Liver (tissue), 9 donors: ENCODE measurements around the gene SCGB2B2. TPM values are rescaled to one million over a fixed set of nuclear protein-coding genes. Genes with fewer than 3 reads are reported as not detected.
"Not testable (repeated sequence)": the region's sequence is repeated elsewhere in the genome, so short reads cannot be mapped to it uniquely, and the experiment has no call there.

Source experiments
- DNase-seq: peaks from one replicate; pipeline ENCODE4 v3.0.0-alpha.2; 2017; ENCODE audit warnings: low spot score
- H3K27ac ChIP-seq, 2 donors: one replicate each; pipeline ENCODE4 v1.7.0; 2013; ENCODE audit warnings: inconsistent platforms in 2 of 2, low read length in 2 of 2, control low read depth in 1 of 2, low read depth in 1 of 2, mild to moderate bottlenecking in 1 of 2
- H3K27me3 ChIP-seq, 4 donors: one replicate each; pipeline versions ENCODE4 v1.6.1 to v1.7.0; 2013; ENCODE audit warnings: low read length in 3 of 4, inconsistent platforms in 1 of 4, mild to moderate bottlenecking in 1 of 4, moderate library complexity in 1 of 4; ENCODE audit not compliant: control insufficient read depth in 4 of 4, insufficient read depth in 4 of 4
- H3K36me3 ChIP-seq, 4 donors: one replicate each; pipeline versions ENCODE4 v1.6.1 to v1.7.0; 2013; ENCODE audit warnings: low read length in 3 of 4, mild to moderate bottlenecking in 3 of 4, low read depth in 1 of 4, moderate library complexity in 1 of 4; ENCODE audit not compliant: control insufficient read depth in 4 of 4, insufficient read depth in 3 of 4
- H3K4me1 ChIP-seq, 4 donors: one replicate each; pipeline versions ENCODE4 v1.6.1 to v1.7.0; 2013; ENCODE audit warnings: low read length in 3 of 4, mild to moderate bottlenecking in 3 of 4, moderate library complexity in 1 of 4; ENCODE audit not compliant: control insufficient read depth in 4 of 4, insufficient read depth in 4 of 4
- H3K4me3 ChIP-seq, 3 donors: one replicate each; pipeline versions ENCODE4 v1.6.1 to v1.7.0; 2013; ENCODE audit warnings: low read length in 3 of 3, control low read depth in 1 of 3, low read depth in 1 of 3, mild to moderate bottlenecking in 1 of 3
- H3K9ac ChIP-seq, 2 donors: one replicate each; pipeline ENCODE4 v1.7.0; 2013; ENCODE audit warnings: low read length in 2 of 2, mild to moderate bottlenecking in 2 of 2, moderate library complexity in 2 of 2, control low read depth in 1 of 2, low read depth in 1 of 2
- H3K9me3 ChIP-seq, 4 donors: one replicate each; pipeline versions ENCODE4 v1.6.1 to v1.7.0; 2013; ENCODE audit warnings: low read length in 3 of 4; ENCODE audit not compliant: control insufficient read depth in 4 of 4
- CTCF ChIP-seq: fragments of 150-350 bp; IDR thresholded peaks from 2 replicates; pipeline ENCODE4 v1.5.1; 2017; ENCODE audit warnings: improper control_type of control experiment, low read depth, low read length; ENCODE audit not compliant: missing input control
- EGR1 ChIP-seq, 2 donors: IDR thresholded peaks; 2 replicates each; pipeline ENCODE4 v1.6.1; 2016 to 2018; ENCODE audit warnings: antibody characterized with exemption in 2 of 2, low read depth in 2 of 2
- FOXA1 ChIP-seq: IDR thresholded peaks from 2 replicates; pipeline ENCODE4 v1.6.1; 2016; ENCODE audit warnings: antibody characterized with exemption
- FOXA2 ChIP-seq: IDR thresholded peaks from 2 replicates; pipeline ENCODE4 v1.6.1; 2016; ENCODE audit warnings: antibody characterized with exemption
- GABPA ChIP-seq, 2 donors: IDR thresholded peaks in 1 of 2; conservative IDR thresholded peaks in 1 of 2; 2 replicates each; pipeline ENCODE4 v1.6.1; 2016; ENCODE audit warnings: antibody characterized with exemption in 2 of 2, mild to moderate bottlenecking in 1 of 2, moderate library complexity in 1 of 2
- HNF4A ChIP-seq, 2 donors: conservative IDR thresholded peaks; 2 replicates each; pipeline ENCODE4 v1.6.1; 2016; ENCODE audit warnings: antibody characterized with exemption in 2 of 2, mild to moderate bottlenecking in 2 of 2
- HNF4G ChIP-seq: IDR thresholded peaks from 2 replicates; pipeline ENCODE4 v1.6.1; 2016; ENCODE audit warnings: antibody characterized with exemption
- JUND ChIP-seq, 2 donors: IDR thresholded peaks; 2 replicates each; pipeline ENCODE4 v1.6.1; 2016; ENCODE audit warnings: antibody characterized with exemption in 2 of 2
- MAX ChIP-seq: IDR thresholded peaks from 2 replicates; pipeline ENCODE4 v1.6.1; 2016; ENCODE audit warnings: antibody characterized with exemption
- NR2F2 ChIP-seq: IDR thresholded peaks from 2 replicates; pipeline ENCODE4 v1.6.1; 2016; ENCODE audit warnings: antibody characterized with exemption
- RAD21 ChIP-seq, 2 donors: IDR thresholded peaks; 2 replicates each; pipeline ENCODE4 v1.6.1; 2016; ENCODE audit warnings: antibody characterized with exemption in 2 of 2, mild to moderate bottlenecking in 2 of 2
- REST ChIP-seq: IDR thresholded peaks from 2 replicates; pipeline ENCODE4 v1.6.1; 2016; ENCODE audit warnings: antibody characterized with exemption, mild to moderate bottlenecking
- RXRA ChIP-seq, 2 donors: IDR thresholded peaks; 2 replicates each; pipeline ENCODE4 v1.6.1; 2017 to 2018; ENCODE audit warnings: antibody characterized with exemption in 2 of 2, mild to moderate bottlenecking in 1 of 2
- SP1 ChIP-seq: IDR thresholded peaks from 2 replicates; pipeline ENCODE4 v1.6.1; 2018; ENCODE audit warnings: antibody characterized with exemption, mild to moderate bottlenecking
- TAF1 ChIP-seq: conservative IDR thresholded peaks from 2 replicates; pipeline ENCODE4 v1.6.1; 2016; ENCODE audit warnings: antibody characterized with exemption, mild to moderate bottlenecking
- YY1 ChIP-seq: IDR thresholded peaks from 2 replicates; pipeline ENCODE4 v1.6.1; 2016; ENCODE audit warnings: antibody characterized with exemption, mild to moderate bottlenecking
- WGBS: extraction: QIAGEN DNeasy Blood & Tissue Kit; methylation state at CpG from one replicate; pipeline ENCODE4 v1.1.7; 2013; 5-methylcytosine and 5-hydroxymethylcytosine counted together
- polyA plus RNA-seq, 2 donors: library from polyadenylated mRNA; stranded (reverse) in 1 of 2; unstranded in 1 of 2; fragments of 200-250 nt in 1 of 2; fragments of >200 nt in 1 of 2; fragmentation: Nextera tagmentation in 1 of 2; extraction: Ambion mirVana in 1 of 2; gene quantifications; one replicate each; pipeline versions ENCODE4 v1.2.1 to v1.2.3, GENCODE V29; 2013 to 2015
- total RNA-seq, 2 donors: library from RNA; depleted of rRNA; stranded (reverse); fragments of >200 nt; gene quantifications; one replicate each; pipeline ENCODE4 v1.2.3, GENCODE V29; 2014
- TF ChIP-seq, protein P1 (sequence below): IDR thresholded peaks from 2 replicates; pipeline ENCODE4 v1.6.1; 2016; ENCODE audit warnings: antibody characterized with exemption
- TF ChIP-seq, protein P2 (sequence below): IDR thresholded peaks from 2 replicates; pipeline ENCODE4 v1.6.1; 2016; ENCODE audit warnings: antibody characterized with exemption
- donor health status: healthy.
- donor health status: healthy.
- donor health status: healthy.
- donor health status: healthy.
- donor health status: healthy.

Gene SCGB2B2
- total and polyA plus RNA-seq, 4 donors = 0.09 to 0.50 (median 0.25) TPM; not detected in 1

DNA sequence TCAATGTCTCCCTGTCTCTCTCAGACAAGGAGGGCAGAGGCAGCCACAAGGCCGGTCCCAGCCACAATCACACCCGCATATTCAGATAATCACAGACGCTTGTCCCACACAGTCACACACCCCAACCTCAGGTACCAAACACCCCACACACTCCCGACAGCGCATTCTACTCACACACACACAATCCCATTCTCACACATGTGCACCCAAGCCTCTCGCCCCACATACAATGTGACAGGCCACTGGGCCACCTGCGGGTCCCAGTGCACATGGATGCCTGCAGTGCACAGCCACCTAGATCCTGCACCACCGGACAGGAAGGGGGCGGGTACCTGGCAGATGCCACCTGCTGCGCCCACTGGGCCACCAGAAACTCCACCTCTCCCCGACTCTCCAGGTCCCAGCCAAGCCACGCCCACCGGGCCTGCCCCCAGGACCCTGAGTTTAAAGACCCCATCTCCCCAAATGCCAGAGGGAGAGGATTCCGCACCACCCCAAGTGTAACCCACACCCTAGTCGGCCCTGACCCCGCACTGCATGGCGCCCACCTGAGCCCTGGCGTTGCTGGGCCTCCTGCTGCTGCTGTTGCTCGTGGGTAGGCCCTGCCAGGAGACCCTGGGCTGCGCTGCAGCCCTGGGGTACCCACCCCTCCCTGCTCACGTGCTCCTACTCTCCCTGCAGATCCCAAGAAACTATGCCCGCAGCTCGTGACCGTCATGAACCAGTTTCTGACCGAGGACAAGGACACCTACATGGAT, 10.6 kb downstream of the SCGB2B2 start:
- no peak overlapping the region for H3K9ac ChIP-seq

DNA sequence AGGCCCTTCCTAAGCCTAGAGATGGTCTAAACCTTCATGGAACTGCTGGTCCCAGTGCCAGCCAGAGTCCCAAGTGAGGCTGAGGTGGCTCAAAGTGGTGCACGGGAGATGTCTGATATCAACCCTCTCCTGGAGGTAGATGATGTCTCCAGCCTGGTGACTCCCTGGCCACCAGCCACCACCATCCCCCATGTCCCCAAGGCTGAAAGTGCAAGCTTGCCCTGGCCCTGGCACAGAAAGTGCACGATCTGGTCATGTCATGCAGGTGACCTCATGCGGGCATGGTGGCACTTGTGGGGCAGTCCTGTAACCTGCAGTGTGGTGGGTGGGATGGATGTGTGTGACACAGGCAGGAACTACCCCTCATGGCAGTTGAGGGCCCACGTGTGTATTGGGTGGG, 11.7 kb downstream of the SCGB2B2 start:
- H3K4me1 ChIP-seq = peaks cover 7 to 65% (median 47%) of the 10 kb centered on the region in 4 donors
- not testable (repeated sequence) for H3K4me3 ChIP-seq, DNase-seq, H3K9me3 ChIP-seq, H3K36me3 ChIP-seq, H3K27ac ChIP-seq, H3K9ac ChIP-seq, H3K27me3 ChIP-seq
- 48% methylated on average over 4 of the region's 4 CpGs for WGBS

More for the DNA sequence above, 10.6 kb downstream of the SCGB2B2 start:
- Histone ChIP-seq H3K36me3 (no peaks in the 10 kb centered on the region), H3K27ac (peak overlapping the region in 1 of 2 donors; percentile 93), H3K4me1 (peaks cover 7 to 62% (median 46%) of the 10 kb centered on the region in 4 donors), H3K4me3 (no peak overlapping the region), H3K9me3 (no peaks in the 10 kb centered on the region), H3K27me3 (no peaks in the 10 kb centered on the region)
- 96% methylated on average over 25 of the region's 25 CpGs for WGBS
- DNase-seq = no peak
- TF ChIP-seq SP1 = no peak
- no peak for TF ChIP-seq CTCF
- TF ChIP-seq MAX = no peak
- no peak for TF ChIP-seq HNF4G
- no peak for TF ChIP-seq FOXA2
- no peak for TF ChIP-seq TAF1
- TF ChIP-seq RXRA (IDR thresholded peaks at IDR 0.05) = no peak
- TF ChIP-seq NR2F2 = no peak
- TF ChIP-seq, protein P1, sequence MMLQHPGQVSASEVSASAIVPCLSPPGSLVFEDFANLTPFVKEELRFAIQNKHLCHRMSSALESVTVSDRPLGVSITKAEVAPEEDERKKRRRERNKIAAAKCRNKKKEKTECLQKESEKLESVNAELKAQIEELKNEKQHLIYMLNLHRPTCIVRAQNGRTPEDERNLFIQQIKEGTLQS = no peak
- TF ChIP-seq, protein P2, sequence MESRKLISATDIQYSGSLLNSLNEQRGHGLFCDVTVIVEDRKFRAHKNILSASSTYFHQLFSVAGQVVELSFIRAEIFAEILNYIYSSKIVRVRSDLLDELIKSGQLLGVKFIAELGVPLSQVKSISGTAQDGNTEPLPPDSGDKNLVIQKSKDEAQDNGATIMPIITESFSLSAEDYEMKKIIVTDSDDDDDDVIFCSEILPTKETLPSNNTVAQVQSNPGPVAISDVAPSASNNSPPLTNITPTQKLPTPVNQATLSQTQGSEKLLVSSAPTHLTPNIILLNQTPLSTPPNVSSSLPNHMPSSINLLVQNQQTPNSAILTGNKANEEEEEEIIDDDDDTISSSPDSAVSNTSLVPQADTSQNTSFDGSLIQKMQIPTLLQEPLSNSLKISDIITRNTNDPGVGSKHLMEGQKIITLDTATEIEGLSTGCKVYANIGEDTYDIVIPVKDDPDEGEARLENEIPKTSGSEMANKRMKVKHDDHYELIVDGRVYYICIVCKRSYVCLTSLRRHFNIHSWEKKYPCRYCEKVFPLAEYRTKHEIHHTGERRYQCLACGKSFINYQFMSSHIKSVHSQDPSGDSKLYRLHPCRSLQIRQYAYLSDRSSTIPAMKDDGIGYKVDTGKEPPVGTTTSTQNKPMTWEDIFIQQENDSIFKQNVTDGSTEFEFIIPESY = no peak
- TF ChIP-seq REST = no peak
- no peak for TF ChIP-seq EGR1 (IDR thresholded peaks at IDR 0.05; ENCODE audit: low read depth in 2 of 2)
- TF ChIP-seq FOXA1 = no peak
- TF ChIP-seq YY1 = no peak
- TF ChIP-seq RAD21 (IDR thresholded peaks at IDR 0.05) = no peak
- no peak for TF ChIP-seq GABPA (IDR thresholded peaks at IDR 0.05 in 1 of 2, conservative IDR thresholded peaks at IDR 0.05 in 1 of 2)
- TF ChIP-seq JUND (IDR thresholded peaks at IDR 0.05) = no peak
- no peak for TF ChIP-seq HNF4A (conservative IDR thresholded peaks at IDR 0.05)
